GM18499 (cell line): ENCODE results near the gene POLR2L.

ENCODE experiments used
- ATAC-seq: cut with Tn5 transposase; IDR thresholded peaks from one replicate; pipeline ENCODE4 v1.9.1; 2021; ENCODE audit warnings: moderate number of reproducible peaks; ENCODE audit not compliant: insufficient read depth, unreplicated experiment

The POLR2L gene

GRCh38 chr11:828506-829175 is 13.7 kb downstream of the POLR2L start:
- no peak for ATAC-seq

GRCh38 chr11:827897-828192 is 14.5 kb downstream of the POLR2L start, which contains the start of gene CRACR2B:
Gene CRACR2B, plus strand, starts transcription at chr11:827919. Its CDS starts 689 bp downstream, at chr11:828608.
- ATAC-seq = no peak

GRCh38 chr11:827146-827896 is 15.0 kb downstream of the POLR2L start:
- no peak for ATAC-seq

GRCh38 chr11:826836-827145 is 15.5 kb downstream of the POLR2L start:
- ATAC-seq = no peak

GRCh38 chr11:826227-826621 is 16.1 kb downstream of the POLR2L start:
- no peak for ATAC-seq

GRCh38 chr11:825366-826226 is 16.7 kb downstream of the POLR2L start:
- ATAC-seq = no peak

GRCh38 chr11:824942-825341 is 17.4 kb downstream of the POLR2L start:
- ATAC-seq = no peak

GRCh38 chr11:824292-824880 is 17.9 kb downstream of the POLR2L start:
- no peak for ATAC-seq

- no peak for ATAC-seq
These were observed 18.7 kb downstream of the POLR2L start for GRCh38 chr11:823441-824291.

- ATAC-seq = no peak
These were observed 20.6 kb downstream of the POLR2L start for GRCh38 chr11:821512-822371.

- no peak for ATAC-seq
These were observed 21.4 kb downstream of the POLR2L start for GRCh38 chr11:820655-821511.

GRCh38 chr11:819943-820649 is 22.2 kb downstream of the POLR2L start:
- ATAC-seq = peak; percentile 41

GRCh38 chr11:819129-819931 is 23.0 kb downstream of the POLR2L start:
- ATAC-seq = peak; percentile 21

GRCh38 chr11:818396-819128 is 23.8 kb downstream of the POLR2L start, which contains the start of gene PNPLA2:
Gene PNPLA2, plus strand, starts transcription at chr11:818914. Its CDS starts 805 bp downstream, at chr11:819719.
- ATAC-seq = no peak

GRCh38 chr11:816433-816779 is 25.9 kb downstream of the POLR2L start:
- no peak for ATAC-seq
